ENCODE measurements around the gene CEP43.

Gene CEP43

GRCh38 chr6:166969390-166970002 is 29.7 kb upstream of the CEP43 start:
- no peak for DNase-seq

GRCh38 chr6:166970091-166970490 is 29.1 kb upstream of the CEP43 start:
- no peak for DNase-seq

GRCh38 chr6:166970776-166971175 is 28.4 kb upstream of the CEP43 start:
- no peak for DNase-seq

GRCh38 chr6:166971271-166971670 is 27.9 kb upstream of the CEP43 start:
- no peak for DNase-seq

GRCh38 chr6:166972101-166972500 is 27.1 kb upstream of the CEP43 start:
- DNase-seq, result no peak

- no peak for DNase-seq
Observed at GRCh38 chr6:166976636-166977035, 22.6 kb upstream of the CEP43 start.

- no peak for DNase-seq
Observed at GRCh38 chr6:166977621-166978525, 21.3 kb upstream of the CEP43 start.

GRCh38 chr6:166980738-166981137 is 18.5 kb upstream of the CEP43 start:
- no peak for DNase-seq

- DNase-seq, result no peak
Observed at GRCh38 chr6:166987448-166987847, 11.7 kb upstream of the CEP43 start.

GRCh38 chr6:166987930-166988329 is 11.3 kb upstream of the CEP43 start:
- no peak for DNase-seq

- no peak for DNase-seq
Observed at GRCh38 chr6:166988674-166989201, 10.5 kb upstream of the CEP43 start.

- DNase-seq, result peak; percentile 49
Observed at GRCh38 chr6:166989427-166990032, 9.7 kb upstream of the CEP43 start.

GRCh38 chr6:166996406-166996805 is 2.8 kb upstream of the CEP43 start:
- no peak for DNase-seq

GRCh38 chr6:166997348-166997747 is 1.8 kb upstream of the CEP43 start:
- DNase-seq, result no peak

GRCh38 chr6:166997768-166998255 is 1.4 kb upstream of the CEP43 start:
- DNase-seq, result peak; percentile 80

- peak; percentile 10 for DNase-seq
Observed at GRCh38 chr6:166998256-166999144, 697 bp upstream of the CEP43 start.

- no peak for DNase-seq
Observed at GRCh38 chr6:166999884-167000253, 672 bp downstream of the CEP43 start.

- peak; percentile 25 for DNase-seq
Observed at GRCh38 chr6:167000759-167001158, 1.6 kb downstream of the CEP43 start.

GRCh38 chr6:167005350-167006159 is 6.4 kb downstream of the CEP43 start:
- no peak for DNase-seq

GRCh38 chr6:167007985-167008384 is 8.8 kb downstream of the CEP43 start:
- no peak for DNase-seq

GRCh38 chr6:167013067-167013466 is 13.9 kb downstream of the CEP43 start:
- no peak for DNase-seq

- no peak for DNase-seq
Observed at GRCh38 chr6:167013946-167014345, 14.7 kb downstream of the CEP43 start.
